ENCODE results near the gene BTBD1.
A peak's percentile ranks its signal among the peaks of the same experiment; 100 is the strongest.
"Not testable (repeated sequence)": the region's sequence is repeated elsewhere in the genome, so short reads cannot be mapped to it uniquely, and the experiment has no call there.

BTBD1 gene

DNA sequence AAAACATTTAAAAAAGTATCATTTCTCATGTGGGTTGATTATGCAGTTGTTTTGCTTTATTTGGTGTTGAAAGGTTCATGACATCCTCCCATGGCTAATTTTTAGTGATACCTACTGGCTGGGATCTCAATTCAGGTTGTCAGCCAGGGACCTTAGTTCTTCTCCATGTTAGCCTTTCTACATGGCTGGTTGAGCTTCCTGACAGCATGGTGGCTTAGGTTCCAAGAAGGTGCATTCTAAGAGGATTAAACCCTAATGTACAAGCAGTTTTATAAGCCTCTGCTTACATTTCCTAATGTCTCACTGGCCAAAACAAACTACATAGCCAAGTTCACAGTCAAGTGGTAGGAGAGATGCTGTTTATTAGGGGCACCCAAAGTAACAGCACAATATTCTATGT lies 31.0 kb upstream of the BTBD1 start:
- DNase-seq (ENCODE audit: extremely low read depth in 1 of 2, low read depth in 1 of 2), result no peak

DNA sequence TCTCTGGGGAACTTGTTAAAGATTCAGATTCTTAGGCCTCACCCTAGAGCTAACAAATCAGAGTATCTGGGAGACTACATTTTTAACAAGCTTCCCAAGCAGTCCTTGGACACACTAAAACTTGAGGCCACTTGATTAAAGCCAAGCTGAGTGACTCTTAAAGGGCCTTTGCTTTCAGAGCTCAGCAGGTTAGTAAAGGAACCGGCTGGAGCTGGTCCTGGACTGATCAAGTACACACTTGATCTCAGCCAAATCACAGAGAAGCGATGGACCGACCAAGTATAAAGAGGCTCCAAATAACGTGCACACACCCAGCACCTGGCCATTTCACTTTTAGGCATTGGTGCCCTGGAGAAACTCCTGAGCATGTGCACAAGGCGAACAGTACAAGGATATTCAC lies 27.5 kb upstream of the BTBD1 start:
- DNase-seq (ENCODE audit: extremely low read depth in 1 of 2, low read depth in 1 of 2), result no peak

- peak in 1 of 2 donors; percentile 5 for DNase-seq (ENCODE audit: extremely low read depth in 1 of 2, low read depth in 1 of 2)
Measured at GRCh38 chr15:83092309-83092976, 25.4 kb upstream of the BTBD1 start.

GRCh38 chr15:83091965-83092308 lies 24.9 kb upstream of the BTBD1 start:
- DNase-seq (ENCODE audit: extremely low read depth in 1 of 2, low read depth in 1 of 2), result not testable (repeated sequence)

GRCh38 chr15:83090465-83090864 lies 23.4 kb upstream of the BTBD1 start:
- no peak for DNase-seq (ENCODE audit: extremely low read depth in 1 of 2, low read depth in 1 of 2)

- DNase-seq (ENCODE audit: extremely low read depth in 1 of 2, low read depth in 1 of 2), result no peak
Measured at GRCh38 chr15:83088876-83089275, 21.8 kb upstream of the BTBD1 start.

GRCh38 chr15:83087576-83087975 lies 20.5 kb upstream of the BTBD1 start:
- DNase-seq (ENCODE audit: extremely low read depth in 1 of 2, low read depth in 1 of 2), result no peak

DNA sequence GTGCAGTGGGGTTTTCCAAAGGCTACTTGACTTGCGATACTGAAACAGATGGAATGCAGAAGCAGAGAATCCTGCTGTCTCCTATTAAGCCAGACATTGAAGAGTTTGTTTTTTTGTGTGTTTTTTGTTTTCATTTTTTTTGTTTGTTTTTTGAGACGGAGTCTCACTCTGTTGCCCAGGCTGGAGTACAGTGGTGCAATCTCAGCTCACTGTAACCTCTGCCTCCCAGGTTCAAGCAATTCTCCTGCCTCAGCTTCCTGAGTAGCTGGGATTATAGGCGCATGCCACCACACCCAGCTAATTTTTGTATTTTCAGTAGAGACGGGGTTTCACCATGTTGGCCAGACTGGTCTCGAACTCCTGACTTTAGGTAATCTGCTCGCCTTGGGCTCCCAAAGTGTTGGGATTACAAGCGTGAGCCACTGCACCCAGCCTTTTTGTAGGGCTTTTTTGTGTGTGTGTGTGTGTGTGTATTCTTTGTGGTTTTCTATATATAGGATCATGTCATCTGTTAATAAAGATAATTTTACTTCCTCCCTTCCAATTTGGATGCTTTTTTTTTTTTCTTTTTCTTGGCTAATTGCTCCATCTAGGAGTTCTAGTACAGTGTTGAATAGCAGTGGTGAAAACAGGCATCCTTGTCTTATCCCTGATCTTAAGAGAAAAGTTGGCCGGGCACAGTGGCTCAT lies 19.0 kb upstream of the BTBD1 start:
- not testable (repeated sequence) for DNase-seq (ENCODE audit: extremely low read depth in 1 of 2, low read depth in 1 of 2)

- DNase-seq (ENCODE audit: extremely low read depth in 1 of 2, low read depth in 1 of 2), result not testable (repeated sequence)
Measured at GRCh38 chr15:83085461-83085860, 18.4 kb upstream of the BTBD1 start.

- no peak for DNase-seq (ENCODE audit: extremely low read depth in 1 of 2, low read depth in 1 of 2)
Measured at GRCh38 chr15:83082730-83083386, 15.8 kb upstream of the BTBD1 start.

- DNase-seq (ENCODE audit: extremely low read depth in 1 of 2, low read depth in 1 of 2), result no peak
Measured at GRCh38 chr15:83081256-83082014, 14.4 kb upstream of the BTBD1 start.

DNA sequence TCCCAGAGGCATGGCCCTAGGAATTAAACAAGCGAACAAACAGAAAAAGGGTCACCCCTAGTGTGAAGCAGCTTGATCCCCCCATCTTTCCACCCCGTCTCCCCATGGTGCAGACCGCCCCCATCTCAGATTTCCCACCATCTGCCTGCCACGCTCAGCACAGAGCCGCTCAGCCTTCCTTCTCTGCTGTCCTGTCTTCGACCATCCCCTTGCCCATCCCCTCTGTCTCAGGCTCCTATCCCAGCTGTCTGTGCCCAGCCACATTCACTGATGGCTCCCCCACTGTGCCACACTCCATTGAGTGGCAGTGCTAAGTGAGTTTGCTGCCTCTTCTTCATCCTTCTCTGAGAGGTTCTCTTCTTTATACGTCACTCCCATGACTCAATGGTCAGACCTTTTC lies 11.7 kb upstream of the BTBD1 start:
- DNase-seq (ENCODE audit: extremely low read depth in 1 of 2, low read depth in 1 of 2), result no peak

- no peak for DNase-seq (ENCODE audit: extremely low read depth in 1 of 2, low read depth in 1 of 2)
Measured at GRCh38 chr15:83077491-83078230, 10.6 kb upstream of the BTBD1 start.

- DNase-seq (ENCODE audit: extremely low read depth in 1 of 2, low read depth in 1 of 2), result peak in 1 of 2 donors; percentile 8
Measured at GRCh38 chr15:83069211-83069642, 2.2 kb upstream of the BTBD1 start.

- DNase-seq (ENCODE audit: extremely low read depth in 1 of 2, low read depth in 1 of 2), result no peak
Measured at GRCh38 chr15:83068054-83068453, 1.0 kb upstream of the BTBD1 start.

- DNase-seq (ENCODE audit: extremely low read depth in 1 of 2, low read depth in 1 of 2), result no peak
Measured at GRCh38 chr15:83067638-83067962, 548 bp upstream of the BTBD1 start.

- no peak for DNase-seq (ENCODE audit: extremely low read depth in 1 of 2, low read depth in 1 of 2)
Measured at GRCh38 chr15:83066034-83066733, 868 bp downstream of the BTBD1 start.

DNA sequence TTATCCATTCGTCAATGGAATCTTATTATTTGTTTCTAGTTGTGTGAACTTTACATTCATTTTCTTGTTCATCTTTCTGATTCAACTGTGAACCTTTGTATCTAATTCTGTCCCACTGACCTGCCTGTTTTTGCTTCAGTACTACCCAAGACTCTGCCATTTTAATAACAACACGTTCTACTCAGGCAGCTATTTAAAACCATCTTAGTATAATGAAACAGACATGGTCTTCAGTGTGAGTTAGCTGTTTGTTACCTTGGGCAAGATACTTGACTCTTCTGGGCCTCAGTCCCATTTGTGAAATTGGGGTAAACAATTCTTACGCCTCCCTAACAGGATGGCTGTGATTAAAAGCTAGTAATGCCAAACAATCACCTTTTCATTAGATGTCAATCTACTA lies 1.6 kb downstream of the BTBD1 start:
- no peak for DNase-seq (ENCODE audit: extremely low read depth in 1 of 2, low read depth in 1 of 2)

DNA sequence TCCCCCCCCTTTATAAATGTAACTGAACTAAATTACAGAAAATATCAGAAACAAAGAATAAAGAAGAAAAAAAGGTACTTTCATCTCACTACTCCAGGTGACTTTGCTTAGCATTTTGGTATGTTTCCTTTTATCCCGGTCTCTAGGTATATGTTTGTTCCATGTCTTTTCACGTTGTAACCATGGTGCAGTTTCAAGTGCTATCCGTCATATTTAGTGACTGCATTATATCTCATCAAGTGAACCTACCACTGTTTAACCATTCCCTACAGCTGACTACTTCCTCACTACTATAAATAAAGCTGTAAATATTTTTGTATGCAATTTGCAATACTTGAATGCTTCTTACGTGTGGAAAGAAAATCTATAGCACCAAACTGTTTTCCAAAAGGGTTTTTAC lies 2.2 kb downstream of the BTBD1 start:
- no peak for DNase-seq (ENCODE audit: extremely low read depth in 1 of 2, low read depth in 1 of 2)

GRCh38 chr15:83063551-83063950 lies 3.5 kb downstream of the BTBD1 start:
- DNase-seq (ENCODE audit: extremely low read depth in 1 of 2, low read depth in 1 of 2), result no peak
